H9 (cell line): ENCODE results near the gene ARHGDIB. TPM values are rescaled to one million over a fixed set of nuclear protein-coding genes. Genes with fewer than 3 reads are reported as not detected.
A peak's percentile ranks its signal among the peaks of the same experiment; 100 is the strongest.

Experiments used
- DNase-seq: peaks from one replicate; pipeline ENCODE4 v3.0.0-alpha.2; 2017
- H2AFZ ChIP-seq: one replicate; pipeline ENCODE4 v1.6.1; 2013; ENCODE audit warnings: mild to moderate bottlenecking, low read length, control low read depth, moderate library complexity
- H2AK5ac ChIP-seq: 2 replicates; pipeline ENCODE4 v1.6.1; 2013; ENCODE audit warnings: low read length, control low read depth, mixed read lengths; ENCODE audit not compliant: insufficient read length
- H2BK120ac ChIP-seq: one replicate; pipeline ENCODE4 v1.6.1; 2013; ENCODE audit warnings: low read depth, mild to moderate bottlenecking, low read length, control low read depth, inconsistent platforms; ENCODE audit not compliant: poor library complexity, severe bottlenecking
- H2BK12ac ChIP-seq: 2 replicates; pipeline ENCODE4 v1.6.1; 2013; ENCODE audit warnings: low read length, control low read depth, mixed read lengths, low read depth; ENCODE audit not compliant: insufficient read length
- H2BK15ac ChIP-seq: 2 replicates; pipeline ENCODE4 v1.6.1; 2013; ENCODE audit warnings: low read depth, low read length, control low read depth
- H2BK20ac ChIP-seq: one replicate; pipeline ENCODE4 v1.6.1; 2013; ENCODE audit warnings: low read depth, mild to moderate bottlenecking, low read length, control low read depth, inconsistent platforms; ENCODE audit not compliant: poor library complexity, severe bottlenecking
- H2BK5ac ChIP-seq: 2 replicates; pipeline ENCODE4 v1.6.1; 2013; ENCODE audit warnings: low read length, control low read depth, mixed read lengths; ENCODE audit not compliant: insufficient read length
- H3K14ac ChIP-seq: 2 replicates; pipeline ENCODE4 v1.6.1; 2013; ENCODE audit warnings: low read length, control low read depth; ENCODE audit not compliant: insufficient read depth
- H3K18ac ChIP-seq: 2 replicates; pipeline ENCODE4 v1.6.1; 2013; ENCODE audit warnings: low read depth, mild to moderate bottlenecking, mixed read lengths, low read length, control low read depth; ENCODE audit not compliant: insufficient read length
- H3K23ac ChIP-seq: 2 replicates; pipeline ENCODE4 v1.6.1; 2013; ENCODE audit warnings: low read length, control low read depth, mixed read lengths, low read depth; ENCODE audit not compliant: insufficient read length
- H3K23me2 ChIP-seq: 2 replicates; pipeline ENCODE4 v1.6.1; 2013; ENCODE audit warnings: low read depth, mild to moderate bottlenecking, mixed read lengths, low read length, control low read depth; ENCODE audit not compliant: insufficient read length, poor library complexity, severe bottlenecking
- H3K27ac ChIP-seq: 2 replicates; pipeline ENCODE4 v1.5.1; 2013; ENCODE audit warnings: low read length, control low read depth, mixed read lengths, low read depth; ENCODE audit not compliant: insufficient read length
- H3K27me3 ChIP-seq: 2 replicates; pipeline ENCODE4 v1.6.1; 2013; ENCODE audit warnings: low read length, control low read depth, inconsistent platforms; ENCODE audit not compliant: insufficient read depth
- H3K4ac ChIP-seq: 2 replicates; pipeline ENCODE4 v1.6.1; 2013; ENCODE audit warnings: low read depth, mild to moderate bottlenecking, control low read depth, inconsistent platforms, low read length, moderate library complexity
- H3K4me1 ChIP-seq: 2 replicates; pipeline ENCODE4 v1.6.1; 2013; ENCODE audit warnings: low read length, control low read depth, inconsistent platforms; ENCODE audit not compliant: insufficient read depth
- H3K4me2 ChIP-seq: 2 replicates; pipeline ENCODE4 v1.6.1; 2013; ENCODE audit warnings: low read length, control low read depth, mixed read lengths; ENCODE audit not compliant: insufficient read length, insufficient read depth
- H3K56ac ChIP-seq: 2 replicates; pipeline ENCODE4 v1.6.1; 2013; ENCODE audit warnings: low read depth, mild to moderate bottlenecking, mixed read lengths, low read length, control low read depth; ENCODE audit not compliant: insufficient read length
- H3K79me1 ChIP-seq: 2 replicates; pipeline ENCODE4 v1.6.1; 2013; ENCODE audit warnings: low read depth, mild to moderate bottlenecking, moderate library complexity, low read length, control low read depth, inconsistent platforms; ENCODE audit not compliant: insufficient read depth, poor library complexity, severe bottlenecking
- H3K79me2 ChIP-seq: 2 replicates; pipeline ENCODE4 v1.6.1; 2013; ENCODE audit warnings: low read length, control low read depth, inconsistent platforms; ENCODE audit not compliant: insufficient read depth
- H3K9ac ChIP-seq: 2 replicates; pipeline ENCODE4 v1.6.1; 2013; ENCODE audit warnings: low read length, control low read depth, mixed read lengths; ENCODE audit not compliant: insufficient read length; ENCODE audit errors: extremely low read depth
- H3K9me3 ChIP-seq: one replicate; pipeline ENCODE4 v1.6.1; 2013; ENCODE audit warnings: low read depth, low read length, inconsistent platforms; ENCODE audit not compliant: control insufficient read depth
- H3T11ph ChIP-seq: one replicate; pipeline ENCODE4 v1.6.1; 2013; ENCODE audit warnings: mild to moderate bottlenecking, low read length, control low read depth, inconsistent platforms
- H4K20me1 ChIP-seq: one replicate; pipeline ENCODE4 v1.6.1; 2013; ENCODE audit not compliant: control insufficient read depth, insufficient read length, insufficient read depth
- H4K5ac ChIP-seq: 2 replicates; pipeline ENCODE4 v1.6.1; 2013; ENCODE audit warnings: low read depth, mild to moderate bottlenecking, mixed read lengths, low read length, control low read depth; ENCODE audit not compliant: insufficient read length
- H4K8ac ChIP-seq: replicated peaks from 2 replicates; pipeline ENCODE4 v1.6.1; 2013; ENCODE audit warnings: low read length, control low read depth, mixed read lengths, low read depth; ENCODE audit not compliant: insufficient read length
- H4K91ac ChIP-seq: 2 replicates; pipeline ENCODE4 v1.6.1; 2013; ENCODE audit warnings: low read depth, mild to moderate bottlenecking, moderate library complexity, mixed read lengths, low read length, control low read depth; ENCODE audit not compliant: insufficient read length
- H3K27ac Mint-ChIP-seq, 3 experiments: 2 replicates in 2 of 3; 3 replicates in 1 of 3; pipeline ENCODE4 v1.8.0; 2020 to 2021; ENCODE audit warnings: mixed read lengths in 3 of 3, mild to moderate bottlenecking in 1 of 3, moderate library complexity in 1 of 3
- H3K27me3 Mint-ChIP-seq: 2 replicates; pipeline ENCODE4 v1.8.0; 2021; ENCODE audit warnings: low read depth, mild to moderate bottlenecking, moderate library complexity, mixed read lengths
- H3K36me3 Mint-ChIP-seq, 3 experiments: 2 replicates in 2 of 3; 3 replicates in 1 of 3; pipeline ENCODE4 v1.8.0; 2020 to 2021; ENCODE audit warnings: low read depth in 3 of 3, mixed read lengths in 3 of 3; ENCODE audit not compliant: insufficient read depth in 1 of 3
- H3K4me1 Mint-ChIP-seq, 2 experiments: 2 replicates each; pipeline ENCODE4 v1.8.0; 2020; ENCODE audit warnings: mixed read lengths in 2 of 2
- H3K4me3 Mint-ChIP-seq, 2 experiments: 2 replicates in 1 of 2; 3 replicates in 1 of 2; pipeline ENCODE4 v1.8.0; 2020 to 2021; ENCODE audit warnings: mild to moderate bottlenecking in 2 of 2, mixed read lengths in 2 of 2, moderate library complexity in 1 of 2
- H3K9me3 Mint-ChIP-seq, 2 experiments: 2 replicates in 1 of 2; 3 replicates in 1 of 2; pipeline ENCODE4 v1.8.0; 2020; ENCODE audit warnings: mild to moderate bottlenecking in 2 of 2, mixed read lengths in 2 of 2, moderate library complexity in 1 of 2
- CTCF ChIP-seq: fragments of 200-600 bp; sonication (generic); conservative IDR thresholded peaks from 3 replicates; pipeline ENCODE4 v1.8.0; 2021; ENCODE audit warnings: antibody characterized with exemption, mild to moderate bottlenecking
- WGBS: extraction: QIAGEN DNeasy Blood & Tissue Kit; methylation state at CpG from one replicate; pipeline ENCODE4 v1.1.7; 2013; ENCODE audit warnings: missing lambda C conversion rate, low lambda C conversion rate, mixed read lengths; ENCODE audit not compliant: insufficient read length; ENCODE audit errors: extremely low coverage; 5-methylcytosine and 5-hydroxymethylcytosine counted together
- total RNA-seq: library from RNA; stranded (reverse); gene quantifications from 2 replicates; pipeline ENCODE4 v1.2.1, GENCODE V29; 2021

The ARHGDIB gene
- total RNA-seq, 1 experiment from 2014 or later, result 0.44 TPM

GRCh38 chr12:14920475-14921126 is 40.8 kb downstream of the ARHGDIB start:
- Histone ChIP-seq H3K9me3 (no peaks in the 10 kb centered on the region), H2BK12ac (no peak overlapping the region), H3K79me1 (no peaks in the 10 kb centered on the region)

More at GRCh38 chr12:14920475-14921126, 40.8 kb downstream of the ARHGDIB start:
- Histone ChIP-seq H4K20me1 (no peaks in the 10 kb centered on the region), H3K4me2 (no peak overlapping the region), H2AFZ (no peak overlapping the region), H3K4ac (no peak overlapping the region), H4K91ac (no peak overlapping the region), H3K18ac (no peak overlapping the region), H3K23ac (no peak overlapping the region), H3K27me3 (no peaks in the 10 kb centered on the region), H2BK120ac (no peak overlapping the region), H3K9ac (no peak overlapping the region), H3K27ac (no peak overlapping the region), H2BK15ac (no peak overlapping the region), H2BK5ac (no peak overlapping the region), H3K14ac (no peak overlapping the region), H3K23me2 (no peaks in the 10 kb centered on the region), H4K5ac (no peak overlapping the region), H3T11ph (no peak overlapping the region), H3K56ac (no peak overlapping the region), H3K79me2 (no peaks in the 10 kb centered on the region; the same call in 1 of the 2 replicates), H2AK5ac (no peak overlapping the region), H4K8ac (peak overlapping the region; percentile 97), H2BK20ac (no peak overlapping the region), H3K4me1 (no peaks in the 10 kb centered on the region)
- no CpG with 5 or more reads among the region's 7 CpGs for WGBS
- DNase-seq, result no peak
- Mint-ChIP-seq H3K27me3 (no peaks in the 10 kb centered on the region), H3K27ac (no peak overlapping the region), H3K36me3 (no peaks in the 10 kb centered on the region), H3K4me1 (no peaks in the 10 kb centered on the region), H3K4me3 (no peak overlapping the region), H3K9me3 (no peaks in the 10 kb centered on the region)
- no peak for TF ChIP-seq CTCF
